Urinary bladder (tissue), 4 donors: ENCODE measurements around the gene SRPK2. TPM values are rescaled to one million over a fixed set of nuclear protein-coding genes. Genes with fewer than 3 reads are reported as not detected.
"Not testable (repeated sequence)": the region's sequence is repeated elsewhere in the genome, so short reads cannot be mapped to it uniquely, and the experiment has no call there.

ENCODE experiments used
- DNase-seq: peaks from one replicate; pipeline ENCODE4 v3.0.0-alpha.2; 2015; ENCODE audit errors: extremely low spot score
- H3K27ac ChIP-seq: one replicate; pipeline ENCODE4 v1.5.1; 2013; ENCODE audit warnings: low read depth, mild to moderate bottlenecking, moderate library complexity
- H3K36me3 ChIP-seq: one replicate; pipeline ENCODE4 v1.6.1; 2013; ENCODE audit warnings: mild to moderate bottlenecking, moderate library complexity; ENCODE audit not compliant: insufficient read depth
- H3K4me1 ChIP-seq: one replicate; pipeline ENCODE4 v1.6.1; 2013; ENCODE audit warnings: mild to moderate bottlenecking, moderate library complexity; ENCODE audit not compliant: insufficient read depth
- H3K4me3 ChIP-seq: one replicate; pipeline ENCODE4 v1.5.1; 2013; ENCODE audit warnings: low read depth, low read length
- WGBS: extraction: QIAGEN DNeasy Blood & Tissue Kit; methylation state at CpG from one replicate; pipeline ENCODE4 v1.1.7; 2013; 5-methylcytosine and 5-hydroxymethylcytosine counted together
- polyA plus RNA-seq: library from polyadenylated mRNA; stranded (reverse); fragments of 200-250 nt; gene quantifications from one replicate; pipeline ENCODE4 v1.2.3, GENCODE V29; 2013
- total RNA-seq: library from RNA; depleted of rRNA; stranded (reverse); fragments of >200 nt; gene quantifications from one replicate; pipeline ENCODE4 v1.2.3, GENCODE V29; 2014
- donor health status: healthy with polysubstance abuse.
- donor health status: healthy.

The SRPK2 gene
- total and polyA plus RNA-seq, 2 donors, result 21.7 to 116 TPM

- DNase-seq, H3K4me1 ChIP-seq, H3K36me3 ChIP-seq, H3K27ac ChIP-seq, H3K4me3 ChIP-seq: not testable (repeated sequence)
- WGBS, result 95% methylated on average over 5 of the region's 5 CpGs
Observed at GRCh38 chr7:105362685-105363084, 26.0 kb downstream of the SRPK2 start.

GRCh38 chr7:105361995-105362394, 26.7 kb downstream of the SRPK2 start:
- H3K4me3 ChIP-seq, H3K4me1 ChIP-seq, H3K36me3 ChIP-seq, H3K27ac ChIP-seq, DNase-seq: not testable (repeated sequence)
- WGBS, result 98% methylated on average over 8 of the region's 8 CpGs

DNA sequence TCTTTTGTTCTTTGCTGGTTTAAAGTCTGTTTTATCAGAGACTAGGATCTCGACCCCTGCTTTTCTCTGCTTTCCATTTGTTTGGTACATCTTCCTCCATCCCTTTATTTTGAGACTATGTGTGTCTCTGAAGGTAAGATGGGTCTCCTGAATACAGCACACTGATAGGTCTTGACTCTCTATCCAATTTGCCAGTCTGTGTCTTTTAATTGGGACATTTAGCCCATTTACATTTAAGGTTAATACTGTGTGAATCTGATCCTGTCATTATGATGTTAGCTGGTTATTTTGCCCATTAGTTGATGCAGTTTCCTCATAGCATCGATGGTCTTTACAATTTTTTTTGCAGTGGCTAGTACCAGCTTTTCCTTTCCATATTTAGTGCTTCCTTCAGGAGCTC, 28.6 kb downstream of the SRPK2 start:
- not testable (repeated sequence) for H3K36me3 ChIP-seq, H3K4me3 ChIP-seq, H3K4me1 ChIP-seq, H3K27ac ChIP-seq, DNase-seq
- WGBS, result 89% methylated on average over 2 of the region's 2 CpGs

- Histone ChIP-seq H3K4me3 (no peak overlapping the region), H3K27ac (no peak overlapping the region), H3K36me3 (no peaks in the 10 kb centered on the region), H3K4me1 (no peaks in the 10 kb centered on the region)
- DNase-seq, result no peak
- 91% methylated on average over 6 of the region's 6 CpGs for WGBS
Observed at GRCh38 chr7:105355701-105356100, 33.0 kb downstream of the SRPK2 start.

- Histone ChIP-seq H3K4me1 (no peaks in the 10 kb centered on the region), H3K27ac (no peak overlapping the region), H3K36me3 (no peaks in the 10 kb centered on the region), H3K4me3 (no peak overlapping the region)
- 86% methylated on average over 2 of the region's 2 CpGs for WGBS
- no peak for DNase-seq
Observed at GRCh38 chr7:105354383-105354782, 34.3 kb downstream of the SRPK2 start.

- no peak overlapping the region for H3K27ac ChIP-seq
- 35% methylated on average over 5 of the region's 5 CpGs for WGBS
- H3K4me1 ChIP-seq, result no peaks in the 10 kb centered on the region
- DNase-seq, result no peak
- no peak overlapping the region for H3K4me3 ChIP-seq
- H3K36me3 ChIP-seq, result no peaks in the 10 kb centered on the region
Observed at GRCh38 chr7:105353752-105354328, 34.9 kb downstream of the SRPK2 start.

DNA sequence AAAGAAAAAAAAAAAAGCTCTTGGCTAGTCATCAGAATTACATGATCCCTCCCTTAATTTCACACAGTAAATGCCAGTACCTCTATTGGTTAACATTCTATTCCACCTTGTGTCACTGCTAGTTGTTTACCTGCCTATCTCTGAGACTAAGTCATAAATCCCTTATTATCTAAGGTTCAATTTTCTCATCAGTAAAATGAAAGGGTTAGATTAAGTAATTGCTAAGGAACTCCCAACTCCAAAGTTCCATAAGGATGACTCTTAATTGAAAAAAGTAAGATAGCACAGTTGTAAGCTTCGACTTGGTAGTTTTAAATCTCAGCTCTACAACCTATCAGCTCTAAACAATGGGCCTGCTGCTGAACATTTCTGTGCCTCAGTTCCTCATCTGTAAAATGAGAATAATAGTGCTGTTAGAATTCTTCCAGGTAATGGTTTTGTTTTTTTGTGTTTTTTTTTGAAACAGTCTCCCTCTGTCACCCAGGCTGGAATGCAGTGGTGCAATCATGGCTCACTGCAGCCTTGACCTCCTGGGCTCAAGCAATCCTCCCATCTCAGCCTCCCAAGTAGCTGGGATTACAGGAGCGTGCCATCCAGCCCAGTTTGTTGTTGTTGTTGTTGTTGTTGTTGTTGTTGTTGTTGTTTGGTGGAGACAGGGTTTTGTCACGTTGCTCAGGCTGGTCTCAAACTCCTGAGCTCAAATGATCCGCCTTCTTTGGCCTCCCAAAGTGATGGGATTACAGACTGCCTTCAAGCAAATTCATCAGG, 35.6 kb downstream of the SRPK2 start:
- Histone ChIP-seq H3K4me3 (no peak overlapping the region), H3K4me1 (no peaks in the 10 kb centered on the region), H3K27ac (no peak overlapping the region)

DNA sequence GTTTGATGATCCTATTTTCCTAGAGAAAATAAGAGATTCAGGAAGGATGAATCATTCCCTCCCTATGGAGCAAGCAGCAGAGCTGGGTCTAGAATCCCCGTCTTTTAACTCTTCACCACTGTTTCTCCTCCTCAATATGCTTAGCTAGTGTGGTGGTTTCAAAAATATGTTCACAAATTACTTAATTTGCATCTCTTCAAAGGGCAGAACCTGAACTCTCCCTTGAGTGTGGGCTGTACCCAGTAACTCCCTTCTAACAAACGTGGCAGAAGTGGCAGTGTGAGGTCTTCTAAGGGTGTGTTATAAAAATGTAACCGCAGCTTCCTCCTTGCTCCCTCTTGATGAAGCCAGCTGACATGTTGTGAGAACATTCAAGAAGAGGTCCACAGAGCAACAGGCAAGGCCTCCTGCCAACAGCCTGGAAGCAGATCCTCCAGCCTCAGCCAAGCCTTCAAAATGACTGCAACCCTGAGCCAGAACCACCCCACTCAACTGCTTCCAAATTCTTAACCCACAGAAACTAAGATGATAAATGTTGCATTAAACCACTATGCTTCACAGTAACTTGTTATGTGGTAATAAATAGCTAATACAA, 36.6 kb downstream of the SRPK2 start:
- no peak overlapping the region for H3K4me3 ChIP-seq
- DNase-seq, result peak; percentile 21
- 12% methylated on average over 3 of the region's 3 CpGs for WGBS

More for the DNA sequence above, 35.6 kb downstream of the SRPK2 start:
- no peak for DNase-seq
- WGBS, result 73% methylated on average over 4 of the region's 4 CpGs
- H3K36me3 ChIP-seq, result no peaks in the 10 kb centered on the region

GRCh38 chr7:105350906-105351305, 37.8 kb downstream of the SRPK2 start:
- H3K36me3 ChIP-seq, result no peaks in the 10 kb centered on the region
- 87% methylated on average over 7 of the region's 7 CpGs for WGBS
- H3K4me1 ChIP-seq, result no peaks in the 10 kb centered on the region
- no peak overlapping the region for H3K27ac ChIP-seq
- DNase-seq, result no peak
- no peak overlapping the region for H3K4me3 ChIP-seq

More for the DNA sequence above, 36.6 kb downstream of the SRPK2 start:
- Histone ChIP-seq H3K4me1 (no peaks in the 10 kb centered on the region), H3K36me3 (no peaks in the 10 kb centered on the region), H3K27ac (peak overlapping the region; percentile 30)

GRCh38 chr7:105348177-105348576, 40.5 kb downstream of the SRPK2 start:
- 96% methylated on average over 11 of the region's 11 CpGs for WGBS
- not testable (repeated sequence) for H3K4me1 ChIP-seq, H3K4me3 ChIP-seq, H3K27ac ChIP-seq, H3K36me3 ChIP-seq, DNase-seq

DNA sequence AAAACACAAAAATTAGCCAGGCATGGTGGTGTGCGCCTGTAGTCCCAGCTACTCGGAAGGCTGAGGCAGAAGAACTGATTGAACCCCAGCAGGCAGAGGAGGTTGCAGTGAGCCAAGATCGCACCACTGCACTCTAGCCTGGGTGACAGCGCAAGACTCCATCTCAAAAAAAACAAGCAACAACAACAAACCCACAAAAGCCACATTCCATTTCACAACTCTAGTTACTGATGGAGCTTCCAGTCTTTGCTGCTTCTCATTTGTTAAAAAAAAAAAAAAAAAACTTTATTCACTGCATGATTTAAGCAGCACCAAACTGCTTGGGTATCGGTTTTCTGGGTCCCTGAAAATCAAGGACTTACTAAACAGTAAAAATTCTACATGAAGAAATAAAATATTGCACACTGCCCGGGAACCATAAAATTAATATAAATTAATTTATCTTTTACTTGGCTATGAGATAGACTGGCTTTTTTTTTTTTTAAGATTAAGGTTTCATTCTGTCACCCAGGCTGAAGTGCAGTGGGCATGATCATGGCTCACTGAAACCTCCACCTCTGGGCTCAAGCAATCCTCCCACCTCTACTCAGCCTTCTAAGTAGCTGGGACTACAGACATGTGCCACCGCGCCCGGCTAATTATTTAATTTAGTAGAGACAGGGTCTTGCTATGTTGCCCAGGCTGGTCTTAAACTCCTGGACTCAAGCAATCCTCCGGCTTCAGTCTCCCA, 42.0 kb downstream of the SRPK2 start:
- no peaks in the 10 kb centered on the region for H3K4me1 ChIP-seq
- DNase-seq, result no peak
- H3K36me3 ChIP-seq, result no peaks in the 10 kb centered on the region
- 96% methylated on average over 10 of the region's 10 CpGs for WGBS
- no peak overlapping the region for H3K27ac ChIP-seq
- no peak overlapping the region for H3K4me3 ChIP-seq

DNA sequence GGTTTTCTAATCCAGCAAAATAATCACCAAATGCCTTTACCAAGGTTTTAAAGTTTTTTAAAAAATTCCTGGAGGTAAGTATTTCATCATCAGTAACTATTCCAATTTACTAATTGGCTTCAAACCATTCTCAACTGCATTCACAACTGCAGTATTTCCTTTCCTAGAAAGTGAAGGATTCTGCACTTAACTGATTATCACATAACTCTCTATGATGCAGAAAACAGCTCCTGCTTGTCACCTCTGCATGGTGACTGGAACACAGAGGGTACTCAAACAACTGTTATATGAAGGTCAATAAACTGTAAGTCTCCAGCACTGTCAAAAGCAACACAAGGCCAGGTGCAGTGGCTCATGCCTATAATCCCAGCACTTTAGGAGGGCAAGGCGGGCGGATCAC, 42.6 kb downstream of the SRPK2 start:
- Histone ChIP-seq H3K4me3 (no peak overlapping the region), H3K4me1 (no peaks in the 10 kb centered on the region), H3K27ac (no peak overlapping the region), H3K36me3 (no peaks in the 10 kb centered on the region)
- no peak for DNase-seq
- WGBS, result 93% methylated on average over 2 of the region's 2 CpGs

DNA sequence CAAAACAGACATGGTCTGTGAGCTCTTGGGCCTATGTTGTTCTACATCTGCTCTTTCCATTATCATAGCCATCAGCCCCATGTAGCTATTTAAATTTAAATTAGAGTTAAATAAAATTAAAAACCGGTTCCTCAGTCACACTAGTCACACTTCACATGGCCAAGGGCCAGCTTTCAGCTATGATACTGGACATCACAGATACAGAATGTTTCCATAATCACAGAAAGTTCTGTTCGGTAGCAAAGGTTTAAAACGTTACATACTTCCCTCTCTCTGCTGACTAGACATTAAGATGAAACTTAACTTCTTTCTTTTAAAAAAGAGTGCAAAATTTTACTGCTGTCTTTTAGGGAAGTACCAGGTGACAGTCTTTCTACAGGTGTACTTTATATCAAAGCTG, 43.0 kb downstream of the SRPK2 start:
- DNase-seq, result no peak
- Histone ChIP-seq H3K36me3 (no peaks in the 10 kb centered on the region), H3K27ac (no peak overlapping the region), H3K4me3 (no peak overlapping the region), H3K4me1 (no peaks in the 10 kb centered on the region)
- 31% methylated on average over 3 of the region's 3 CpGs for WGBS
